Measurements from ENCODE around the gene RADIL.
A peak's percentile ranks its signal among the peaks of the same experiment; 100 is the strongest.

The RADIL gene

GRCh38 chr7:4771737-4772136, 111.8 kb downstream of the RADIL start:
- no peak for TF ChIP-seq CTCF (IDR thresholded peaks at IDR 0.05; ENCODE audit: low read length, missing control alignments)
- no peak overlapping the region for H3K4me3 ChIP-seq (replicated peaks; ENCODE audit: low read depth, low read length)
- no peak for DNase-seq (ENCODE audit: low read depth)

GRCh38 chr7:4770886-4771285, 112.6 kb downstream of the RADIL start:
- no peak for TF ChIP-seq CTCF (IDR thresholded peaks at IDR 0.05; ENCODE audit: low read length, missing control alignments)
- DNase-seq (ENCODE audit: low read depth), result no peak
- H3K4me3 ChIP-seq (replicated peaks; ENCODE audit: low read depth, low read length), result no peak overlapping the region

- peak; percentile 59 for DNase-seq (ENCODE audit: low read depth)
- TF ChIP-seq CTCF (IDR thresholded peaks at IDR 0.05; ENCODE audit: low read length, missing control alignments), result no peak
- H3K4me3 ChIP-seq (replicated peaks; ENCODE audit: low read depth, low read length), result no peak overlapping the region
Observed at GRCh38 chr7:4769761-4770160, 113.8 kb downstream of the RADIL start.

- no peak for DNase-seq (ENCODE audit: low read depth)
- no peak for TF ChIP-seq CTCF (IDR thresholded peaks at IDR 0.05; ENCODE audit: low read length, missing control alignments)
- no peak overlapping the region for H3K4me3 ChIP-seq (replicated peaks; ENCODE audit: low read depth, low read length)
Observed at GRCh38 chr7:4768597-4769569, 114.6 kb downstream of the RADIL start.

- no peak overlapping the region for H3K4me3 ChIP-seq (replicated peaks; ENCODE audit: low read depth, low read length)
- no peak for TF ChIP-seq CTCF (IDR thresholded peaks at IDR 0.05; ENCODE audit: low read length, missing control alignments)
- DNase-seq (ENCODE audit: low read depth), result no peak
Observed at GRCh38 chr7:4766666-4767519, 116.6 kb downstream of the RADIL start.

- peak; percentile 34 for TF ChIP-seq CTCF (IDR thresholded peaks at IDR 0.05; ENCODE audit: low read length, missing control alignments)
- no peak overlapping the region for H3K4me3 ChIP-seq (replicated peaks; ENCODE audit: low read depth, low read length)
- no peak for DNase-seq (ENCODE audit: low read depth)
Observed at GRCh38 chr7:4765776-4766490, 117.6 kb downstream of the RADIL start.
